CD4-positive, alpha-beta T cell (primary cell): ENCODE results near the gene HSP90AB1. TPM values are rescaled to one million over a fixed set of nuclear protein-coding genes. Genes with fewer than 3 reads are reported as not detected.

Experiments
- ATAC-seq: fragments of 200-7000 bp; cut with Tn5 transposase; one replicate; pipeline ENCODE4 v1.10.0; 2022; ENCODE audit warnings: mild to moderate bottlenecking; ENCODE audit not compliant: poor library complexity
- CTCF ChIA-PET: fragments of 350-600 bp; sonication (Branson Sonifier 250); formaldehyde crosslinking; loops from one replicate; lab custom pipeline; 2021; ENCODE audit warnings: antibody characterized with exemption, inconsistent platforms; lab: Charles Lee
- POLR2A ChIA-PET: fragments of 350-600 bp; sonication (Branson Sonifier 250); formaldehyde crosslinking; loops from one replicate; lab custom pipeline; 2021; ENCODE audit warnings: antibody characterized with exemption, inconsistent platforms; lab: Charles Lee
- DNase-seq, 14 experiments: peaks; one replicate each; pipeline ENCODE4 v3.0.0-alpha.2; 2013 to 2020; ENCODE audit warnings: mixed read lengths in 2 of 14
- H3K27ac ChIP-seq, 2 donors: one replicate each; pipeline versions ENCODE4 v1.5.1 to v1.7.0; 2013; ENCODE audit warnings: low read length in 2 of 2, low read depth in 1 of 2, mild to moderate bottlenecking in 1 of 2
- H3K27me3 ChIP-seq, 2 experiments: 1 replicate in 1 of 2; 2 replicates in 1 of 2; pipeline versions ENCODE4 v1.6.1 to v1.7.0; 2013; ENCODE audit warnings: low read length in 2 of 2, control low read depth in 1 of 2, mild to moderate bottlenecking in 1 of 2, moderate library complexity in 1 of 2; ENCODE audit not compliant: insufficient read depth in 2 of 2, control insufficient read depth in 1 of 2
- H3K36me3 ChIP-seq: one replicate; pipeline ENCODE4 v1.6.1; 2013; ENCODE audit warnings: low read length, control low read depth; ENCODE audit not compliant: insufficient read depth
- H3K4me1 ChIP-seq: one replicate; pipeline ENCODE4 v1.6.1; 2013; ENCODE audit warnings: low read length, control low read depth; ENCODE audit not compliant: insufficient read depth
- H3K4me3 ChIP-seq: one replicate; pipeline ENCODE4 v1.5.1; 2013; ENCODE audit warnings: mild to moderate bottlenecking, low read length, moderate library complexity
- H3K9me3 ChIP-seq, 2 experiments: 1 replicate in 1 of 2; 2 replicates in 1 of 2; pipeline versions ENCODE4 v1.6.1 to v1.7.0; 2013; ENCODE audit warnings: low read length in 2 of 2, mild to moderate bottlenecking in 2 of 2, control low read depth in 1 of 2, moderate library complexity in 1 of 2; ENCODE audit not compliant: control insufficient read depth in 1 of 2, insufficient read depth in 1 of 2
- H3K27ac Mint-ChIP-seq: one replicate; pipeline ENCODE4 v1.8.0; 2020; ENCODE audit warnings: mixed read lengths
- H3K27me3 Mint-ChIP-seq: one replicate; pipeline ENCODE4 v1.8.0; 2021; ENCODE audit warnings: mixed read lengths
- H3K36me3 Mint-ChIP-seq: one replicate; pipeline ENCODE4 v1.8.0; 2021; ENCODE audit warnings: low read depth, mixed read lengths
- H3K4me1 Mint-ChIP-seq: one replicate; pipeline ENCODE4 v1.8.0; 2021; ENCODE audit warnings: low read depth, mixed read lengths
- H3K4me3 Mint-ChIP-seq: one replicate; pipeline ENCODE4 v1.8.0; 2020; ENCODE audit warnings: mild to moderate bottlenecking, mixed read lengths
- H3K9me3 Mint-ChIP-seq: one replicate; pipeline ENCODE4 v1.8.0; 2020; ENCODE audit warnings: mixed read lengths
- CTCF ChIP-seq: fragments of 200-600 bp; IDR thresholded peaks from one replicate; pipeline ENCODE4 v1.8.0; 2022; ENCODE audit warnings: antibody characterized with exemption, mild to moderate bottlenecking
- intact Hi-C, 2 experiments: fragments of 100-400 bp; cut with DNase I in 1 of 2; cut with micrococcal nuclease in 1 of 2; formaldehyde crosslinking; loops; one replicate each; pipeline versions ENCODE4 v1.15.1 to v1.9.0; 2023 to 2025; cut with DNase I, micrococcal nuclease
- total RNA-seq, 174 experiments: library from RNA in 2 of 174; stranded (reverse) in 2 of 174; gene quantifications; one replicate each; pipeline ENCODE4 v1.2.3 and lab custom pipeline; 2021 to 2026

Gene HSP90AB1
- total RNA-seq, 2 experiments from 2014 or later: 401 to 405 TPM

DNA sequence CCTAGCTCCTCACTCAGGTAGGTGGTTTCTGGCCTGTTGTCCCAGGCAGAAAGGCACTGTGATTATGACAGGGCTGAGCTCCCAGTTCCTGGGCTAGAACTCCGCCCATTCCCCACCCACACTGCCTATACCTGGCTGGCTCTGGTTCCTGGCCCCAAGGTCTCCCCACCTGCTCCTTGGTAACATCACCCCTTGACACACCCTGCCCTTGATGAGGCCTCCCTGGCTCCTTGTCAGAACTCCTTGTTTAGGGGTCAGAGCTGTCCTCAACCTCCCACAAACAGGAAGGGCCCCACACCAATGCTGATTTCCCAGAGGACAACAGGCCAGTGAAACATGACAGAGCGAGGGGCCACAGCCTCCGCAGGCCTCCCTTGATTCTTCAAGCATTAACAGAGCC is 45.7 kb upstream of the HSP90AB1 start:
- H3K27ac ChIP-seq: no peak overlapping the region
- Mint-ChIP-seq H3K27ac (no peak overlapping the region), H3K4me1 (no peaks in the 10 kb centered on the region), H3K9me3 (no peaks in the 10 kb centered on the region), H3K4me3 (no peak overlapping the region), H3K36me3 (no peaks in the 10 kb centered on the region), H3K27me3 (no peaks in the 10 kb centered on the region)
- DNase-seq (no peak), ATAC-seq (no peak)
- intact Hi-C loops: no loop called here
- no peaks in the 10 kb centered on the region for H3K27me3 ChIP-seq
- H3K4me1 ChIP-seq: no peaks in the 10 kb centered on the region
- no peak for TF ChIP-seq CTCF
- H3K4me3 ChIP-seq: no peak overlapping the region
- ChIA-PET POLR2A (no interaction called here), CTCF (no interaction called here)
- no peaks in the 10 kb centered on the region for H3K9me3 ChIP-seq
- H3K36me3 ChIP-seq: no peaks in the 10 kb centered on the region

DNA sequence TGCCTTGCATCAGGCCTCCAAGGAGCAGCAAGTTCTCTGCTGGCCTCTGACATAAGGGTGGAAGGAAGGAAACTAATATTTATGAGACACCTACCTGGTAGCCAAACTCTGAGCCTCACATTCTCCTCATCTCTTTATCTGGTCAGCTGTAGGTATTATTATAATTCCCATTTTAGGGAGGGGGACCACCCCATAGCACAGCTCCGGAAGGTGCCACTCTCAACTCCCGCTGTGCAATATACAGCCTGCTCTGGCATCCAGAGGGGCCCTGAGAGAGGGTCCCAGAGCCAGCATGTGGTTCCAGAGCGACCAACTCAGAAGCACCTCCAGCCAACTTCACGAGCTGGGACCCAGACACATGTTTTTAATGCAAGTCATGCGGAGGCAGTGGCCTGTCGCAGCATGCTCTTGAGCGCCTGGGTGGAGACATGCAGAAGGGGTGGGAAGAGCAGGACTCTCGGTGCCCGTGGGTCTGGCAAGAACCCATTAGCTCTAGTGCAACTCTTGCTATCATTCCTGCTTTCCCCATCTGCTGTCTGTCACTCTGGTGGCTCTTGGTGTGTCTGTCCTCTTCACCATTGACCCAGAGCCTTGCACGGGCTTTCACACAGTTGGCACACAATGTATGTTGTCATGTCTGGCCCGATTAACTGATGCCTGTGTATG is 45.1 kb upstream of the HSP90AB1 start:
- no peak overlapping the region for H3K27ac ChIP-seq
- CTCF ChIA-PET: no interaction called here
- no peak for DNase-seq

GRCh38 chr6:44202332-44202971 is 44.4 kb upstream of the HSP90AB1 start:
- ATAC-seq (no peak), DNase-seq (no peak)
- TF ChIP-seq CTCF: no peak
- Mint-ChIP-seq H3K9me3 (no peaks in the 10 kb centered on the region), H3K27me3 (no peaks in the 10 kb centered on the region), H3K27ac (no peak overlapping the region), H3K36me3 (no peaks in the 10 kb centered on the region), H3K4me1 (no peaks in the 10 kb centered on the region), H3K4me3 (no peak overlapping the region)
- CTCF ChIA-PET: no interaction called here
- intact Hi-C loops: no loop called here
- Histone ChIP-seq H3K4me1 (no peaks in the 10 kb centered on the region), H3K36me3 (no peaks in the 10 kb centered on the region), H3K9me3 (no peaks in the 10 kb centered on the region), H3K4me3 (no peak overlapping the region), H3K27me3 (no peaks in the 10 kb centered on the region), H3K27ac (no peak overlapping the region)
- POLR2A ChIA-PET: no interaction called here

More for the DNA sequence above, 45.1 kb upstream of the HSP90AB1 start:
- Mint-ChIP-seq H3K36me3 (no peaks in the 10 kb centered on the region), H3K9me3 (no peaks in the 10 kb centered on the region), H3K4me1 (no peaks in the 10 kb centered on the region), H3K27me3 (no peaks in the 10 kb centered on the region), H3K4me3 (no peak overlapping the region), H3K27ac (no peak overlapping the region)
- Histone ChIP-seq H3K4me1 (no peaks in the 10 kb centered on the region), H3K9me3 (no peaks in the 10 kb centered on the region), H3K4me3 (no peak overlapping the region), H3K36me3 (no peaks in the 10 kb centered on the region), H3K27me3 (no peaks in the 10 kb centered on the region)
- ATAC-seq: no peak
- TF ChIP-seq CTCF: no peak
- POLR2A ChIA-PET: no interaction called here
- intact Hi-C loops: no loop called here
